GM21381 (cell line): ENCODE results near the gene TMBIM6.

ENCODE experiments used
- ATAC-seq: cut with Tn5 transposase; IDR thresholded peaks from one replicate; pipeline ENCODE4 v1.9.1; 2021; ENCODE audit warnings: mild to moderate bottlenecking, moderate library complexity; ENCODE audit not compliant: unreplicated experiment

TMBIM6 gene

GRCh38 chr12:49813131-49813530, 71.8 kb downstream of the TMBIM6 start:
- no peak for ATAC-seq
